Superior temporal gyrus (tissue), 1 donor: ENCODE data around the gene SMCR8.
"Not testable (repeated sequence)": the region's sequence is repeated elsewhere in the genome, so short reads cannot be mapped to it uniquely, and the experiment has no call there.

Source experiments
- DNase-seq: peaks from one replicate; pipeline ENCODE4 v3.0.0-alpha.2; 2016; ENCODE audit errors: extremely low spot score

The SMCR8 gene

GRCh38 chr17:18360518-18360917 is 45.4 kb downstream of the SMCR8 start:
- no peak for DNase-seq

- peak; percentile 62 for DNase-seq
Observed at GRCh38 chr17:18361837-18362697, 47.0 kb downstream of the SMCR8 start.

DNA sequence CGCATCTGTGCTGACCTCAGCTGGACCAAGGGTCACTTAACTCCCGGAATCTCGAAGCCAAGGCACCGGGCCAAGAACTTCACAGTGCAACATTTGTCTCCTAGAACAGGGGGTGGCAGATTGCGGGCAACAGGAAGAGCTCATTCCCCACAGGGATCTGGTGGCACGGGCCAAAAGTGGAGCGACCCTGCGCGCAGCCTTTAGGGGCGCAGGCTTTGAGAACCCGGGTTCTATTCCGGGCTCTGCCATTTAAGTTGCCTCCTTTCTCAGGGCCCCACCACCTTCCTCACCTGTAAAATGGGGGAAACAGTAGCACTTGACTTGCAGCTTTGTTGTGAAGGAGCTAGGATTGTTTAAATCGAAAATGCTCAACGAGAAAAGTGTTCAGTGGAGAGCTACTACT is 47.6 kb downstream of the SMCR8 start:
- DNase-seq: peak; percentile 93

DNA sequence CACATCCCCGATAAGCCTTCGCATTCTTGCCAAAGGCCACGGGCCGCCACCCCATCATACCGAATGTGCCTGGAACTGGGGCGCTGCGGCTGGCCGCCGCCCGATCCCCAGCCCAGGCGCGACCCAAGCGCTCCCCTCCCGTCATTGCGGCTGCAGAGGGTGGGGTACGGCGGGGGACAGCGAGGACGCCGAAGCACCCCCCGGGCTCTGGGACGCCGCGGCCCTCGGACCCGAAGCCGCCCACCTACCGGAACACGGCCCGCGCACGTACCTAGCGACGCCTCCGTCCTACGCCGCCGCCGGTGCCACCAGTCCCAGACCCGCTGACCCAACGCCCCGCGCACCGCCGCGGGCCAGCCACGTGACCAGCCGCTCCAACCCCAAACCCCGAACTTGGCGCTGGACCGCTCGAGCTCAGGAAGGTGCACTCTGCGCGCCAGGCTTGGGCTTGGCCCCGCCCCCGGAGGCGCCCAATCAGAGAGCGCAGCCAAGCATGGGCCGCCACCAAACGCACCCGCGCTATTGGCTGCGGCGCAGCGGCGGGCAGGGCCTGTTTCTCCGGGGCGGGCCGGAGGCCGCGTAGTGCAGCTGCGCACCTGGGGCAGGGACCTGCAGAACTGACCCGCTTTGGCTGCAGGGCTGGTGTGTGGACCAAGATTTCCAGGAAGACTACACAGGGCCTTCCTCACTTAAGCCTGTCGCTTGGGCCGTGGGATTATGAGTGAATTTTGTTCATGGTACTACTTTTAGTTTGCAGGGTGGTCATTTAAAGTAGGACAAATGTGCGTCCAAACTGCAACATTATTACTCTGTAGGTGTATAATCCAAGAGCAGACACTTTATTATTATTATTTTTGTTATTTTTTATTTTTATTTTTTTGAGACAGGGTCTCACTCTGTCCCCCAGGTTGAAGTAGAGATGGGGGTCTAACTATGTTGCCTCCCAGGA is 48.3 kb downstream of the SMCR8 start, which contains the start of gene SHMT1:
Gene SHMT1, minus strand, starts transcription at position 450 of the 949 bp plus-strand sequence. CDS start 7,569 bp downstream, outside the sequence.
- DNase-seq: peak; percentile 94

DNA sequence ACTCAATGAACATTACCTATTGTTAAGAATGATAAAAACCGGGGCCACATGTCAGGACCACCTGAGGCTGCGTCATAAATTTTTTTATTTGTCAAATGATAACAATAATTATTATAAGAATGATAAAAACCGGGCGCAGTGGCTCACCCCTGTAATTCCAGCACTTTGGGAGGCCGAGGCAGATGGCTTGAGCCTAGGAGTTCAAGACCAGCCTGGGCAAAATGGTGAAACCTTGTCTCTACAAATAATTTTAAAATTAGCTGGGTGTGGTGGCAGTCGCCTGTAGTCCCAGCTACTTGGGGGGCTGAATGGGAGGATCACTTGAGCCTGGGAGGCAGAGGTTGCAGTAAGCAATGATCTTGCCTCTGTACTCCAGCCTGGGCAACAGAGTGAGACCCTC is 49.1 kb downstream of the SMCR8 start:
- no peak for DNase-seq

DNA sequence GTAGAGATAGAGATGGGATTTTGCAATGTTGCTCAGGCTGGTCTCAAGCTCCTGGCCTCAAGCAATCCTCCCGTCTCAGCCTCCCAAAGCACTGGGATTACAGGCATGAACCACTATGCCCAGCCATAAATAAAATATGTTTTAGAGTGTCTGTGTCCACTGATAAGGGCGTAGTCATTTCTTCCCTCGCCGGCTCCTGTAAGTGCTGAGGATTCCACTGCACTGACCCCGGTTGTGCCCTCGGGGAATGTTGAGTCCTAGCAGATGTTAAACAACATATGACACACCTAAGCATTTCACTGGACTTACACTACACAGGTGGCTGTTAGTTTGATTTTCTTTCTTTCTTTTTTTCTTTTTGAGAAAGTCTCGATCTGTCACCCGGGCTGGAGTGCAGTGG is 53.9 kb downstream of the SMCR8 start:
- no peak for DNase-seq

DNA sequence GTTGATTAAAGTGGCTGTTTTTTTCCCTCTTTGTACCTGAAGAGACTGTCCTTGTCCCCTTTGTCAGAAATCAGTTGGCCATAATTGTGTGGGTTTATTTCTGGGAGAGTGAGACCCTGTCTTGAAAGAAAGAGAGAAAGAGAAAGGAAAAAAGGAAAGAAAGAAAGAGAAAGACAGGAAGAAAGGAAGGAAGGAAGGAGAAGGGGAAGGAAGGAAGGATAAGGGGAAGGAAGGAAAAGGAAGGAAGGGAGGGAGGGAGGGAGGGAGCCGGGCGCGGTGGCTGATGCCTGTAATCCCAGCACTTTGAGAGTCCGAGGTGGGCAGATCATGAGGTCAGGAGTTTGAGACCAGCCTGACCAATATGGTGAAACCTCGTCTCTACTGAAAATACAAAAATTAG is 55.7 kb downstream of the SMCR8 start:
- no peak for DNase-seq

DNA sequence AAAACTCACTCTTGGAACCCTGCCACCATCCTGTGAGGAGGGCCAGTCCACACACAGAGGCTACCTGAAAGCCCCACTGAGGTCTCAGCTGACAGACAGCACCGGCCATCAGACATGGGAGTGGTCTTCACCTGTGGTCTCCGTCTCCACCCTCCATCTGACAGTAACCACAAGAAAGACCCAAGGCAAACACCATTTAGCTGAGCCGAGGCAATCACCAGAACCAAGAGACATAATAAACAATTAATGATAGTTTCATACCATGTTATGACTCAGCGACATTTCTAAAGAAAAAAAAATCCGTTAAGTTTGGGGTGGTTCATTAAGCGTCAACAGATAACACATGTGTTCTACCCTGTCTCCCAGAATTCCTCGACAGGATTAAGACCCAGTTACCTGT is 56.4 kb downstream of the SMCR8 start:
- DNase-seq: no peak

DNA sequence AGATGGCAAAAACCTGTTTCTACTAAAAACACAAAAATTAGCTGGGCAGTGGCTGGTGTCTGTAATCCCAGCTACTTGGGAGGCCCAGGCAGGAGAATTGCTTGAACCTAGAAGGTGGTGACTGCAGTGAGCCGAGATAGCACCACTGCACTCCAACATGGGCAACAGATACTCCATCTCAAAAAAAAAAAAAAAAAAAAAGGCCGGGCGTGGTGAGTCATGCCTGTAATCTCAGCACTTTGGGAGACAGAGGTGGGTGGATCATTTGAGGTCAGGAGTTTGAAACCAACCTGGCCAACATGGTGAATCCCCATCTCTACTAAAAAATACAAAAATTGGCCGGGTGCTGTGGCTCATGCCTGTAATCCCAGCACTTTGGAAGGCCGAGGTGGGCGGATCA is 58.1 kb downstream of the SMCR8 start:
- not testable (repeated sequence) for DNase-seq

DNA sequence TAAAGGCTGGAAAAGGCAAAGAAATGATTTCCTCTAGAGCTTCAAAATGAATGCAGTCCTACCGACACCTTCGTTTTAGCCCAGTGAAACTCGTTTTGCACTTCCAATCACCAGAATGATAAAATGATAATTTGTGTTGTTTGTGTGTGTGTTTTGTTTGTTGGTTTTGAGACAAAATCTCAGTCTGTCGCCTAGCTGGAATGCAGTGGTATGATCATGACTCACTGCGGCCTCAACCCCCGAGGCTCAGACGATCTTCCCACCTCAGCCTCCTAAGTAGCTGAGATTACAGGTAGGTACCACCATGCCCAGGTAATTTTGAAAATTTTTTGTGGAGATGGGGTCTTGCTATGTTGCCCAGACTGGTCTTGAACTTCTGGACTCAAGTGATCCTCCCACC is 59.1 kb downstream of the SMCR8 start:
- DNase-seq: no peak
